NCI-H82 treated with DMSO at 0.1 percent for 48 hours (cell line): ENCODE data around the gene TRPM8.

Experiments used
- DNase-seq: peaks from one replicate; lab custom pipeline; 2025; ENCODE audit not compliant: unreplicated experiment; lab: John Stamatoyannopoulos, UW

TRPM8 gene

GRCh38 chr2:234038076-234038802, 121.1 kb downstream of the TRPM8 start:
- DNase-seq, result no peak

- DNase-seq, result no peak
Observed at GRCh38 chr2:234044157-234044556, 127.0 kb downstream of the TRPM8 start.

- peak; percentile 85 for DNase-seq
Observed at GRCh38 chr2:234046521-234046920, 129.3 kb downstream of the TRPM8 start.

GRCh38 chr2:234047361-234047760, 130.2 kb downstream of the TRPM8 start:
- DNase-seq, result no peak

- no peak for DNase-seq
Observed at GRCh38 chr2:234048049-234048448, 130.9 kb downstream of the TRPM8 start.

GRCh38 chr2:234050455-234051135, 133.4 kb downstream of the TRPM8 start, which contains the start of gene SPP2:
Gene SPP2, plus strand, starts transcription at chr2:234050702. Its CDS starts 85 bp downstream, at chr2:234050787.
- DNase-seq, result no peak

- no peak for DNase-seq
Observed at GRCh38 chr2:234051374-234052070, 134.3 kb downstream of the TRPM8 start.

GRCh38 chr2:234058881-234059280, 141.7 kb downstream of the TRPM8 start:
- no peak for DNase-seq

- DNase-seq, result no peak
Observed at GRCh38 chr2:234060236-234060635, 143.1 kb downstream of the TRPM8 start.

- DNase-seq, result no peak
Observed at GRCh38 chr2:234061624-234062257, 144.6 kb downstream of the TRPM8 start.

GRCh38 chr2:234066587-234066986, 149.4 kb downstream of the TRPM8 start:
- no peak for DNase-seq
